Gastrocnemius medialis (tissue), 4 donors: ENCODE data around the gene NTM. TPM values are rescaled to one million over a fixed set of nuclear protein-coding genes. Genes with fewer than 3 reads are reported as not detected.

Experiments
- ATAC-seq, 2 donors: fragments of 150-250 bp; one replicate each; pipeline ENCODE4 v1.9.1; 2016
- DNase-seq, 2 donors: peaks; one replicate each; pipeline ENCODE4 v3.0.0-alpha.2; 2019
- H3K27ac ChIP-seq, 4 donors: fragments of 200-600 bp; sonication (generic); 1 replicate in 1 of 4; 2 replicates in 3 of 4; pipeline ENCODE4 v1.5.1; 2016 to 2018; ENCODE audit warnings: mild to moderate bottlenecking in 2 of 4, moderate library complexity in 1 of 4
- H3K27me3 ChIP-seq, 3 donors: fragments of 200-600 bp; sonication (generic) in 2 of 3; 1 replicate in 1 of 3; 2 replicates in 2 of 3; pipeline versions ENCODE4 v1.5.1 to v1.6.0; 2016 to 2019; ENCODE audit warnings: mild to moderate bottlenecking in 1 of 3, moderate library complexity in 1 of 3
- H3K36me3 ChIP-seq, 2 donors: fragments of 200-600 bp; sonication (generic) in 1 of 2; one replicate each; pipeline ENCODE4 v1.5.1; 2017 to 2018
- H3K4me1 ChIP-seq, 2 donors: fragments of 200-600 bp; sonication (generic) in 1 of 2; one replicate each; pipeline ENCODE4 v1.5.1; 2016 to 2017; ENCODE audit warnings: mild to moderate bottlenecking in 2 of 2
- H3K4me3 ChIP-seq, 4 donors: fragments of 200-600 bp; sonication (generic) in 3 of 4; 1 replicate in 1 of 4; 2 replicates in 3 of 4; pipeline ENCODE4 v1.5.1; 2016 to 2019; ENCODE audit warnings: mild to moderate bottlenecking in 2 of 4
- H3K9me3 ChIP-seq, 3 donors: fragments of 200-600 bp; sonication (generic) in 2 of 3; 1 replicate in 1 of 3; 2 replicates in 2 of 3; pipeline ENCODE4 v1.5.1; 2016 to 2019
- CTCF ChIP-seq, 5 experiments: fragments of 450-650 bp in 3 of 5; fragments of 200-600 bp in 2 of 5; sonication (generic) in 2 of 5; IDR thresholded peaks in 4 of 5; conservative IDR thresholded peaks in 1 of 5; 1 replicate in 4 of 5; 2 replicates in 1 of 5; pipeline ENCODE4 v1.5.1; 2016 to 2019; ENCODE audit warnings: antibody characterized with exemption in 5 of 5, mild to moderate bottlenecking in 3 of 5, moderate library complexity in 3 of 5
- POLR2A ChIP-seq, 2 donors: fragments of 450-650 bp; IDR thresholded peaks; one replicate each; pipeline ENCODE4 v1.6.1; 2017; ENCODE audit warnings: antibody characterized with exemption in 2 of 2, mild to moderate bottlenecking in 2 of 2, moderate library complexity in 2 of 2
- in situ Hi-C, 4 donors: fragments of 200-750 bp; cut with MboI; loops; one replicate each; pipeline versions ENCODE4 v1.15.0 to v1.8.0; 2017; ENCODE audit warnings: low sequenced_read_pairs in 4 of 4
- intact Hi-C: fragments of 100-400 bp; cut with DNase I; formaldehyde crosslinking; loops from one replicate; pipeline ENCODE4 v1.15.1; 2023; ENCODE audit warnings: low total_unique reads
- total RNA-seq, 4 donors: library from RNA; depleted of rRNA; stranded (reverse); fragments of >200 nt; gene quantifications; one replicate each; pipeline versions ENCODE4 v1.1.0 to v1.2.3, GENCODE V29; 2016

The NTM gene
- total RNA-seq, 4 donors from 2014 or later = 0.69 TPM; not detected in 3

GRCh38 chr11:131534611-131535010 lies 164.2 kb downstream of the NTM start:
- H3K4me1 ChIP-seq = no peaks in the 10 kb centered on the region
- in situ Hi-C loops (no loop called here), intact Hi-C loops (no loop called here)
- no peaks in the 10 kb centered on the region for H3K36me3 ChIP-seq
- H3K27ac ChIP-seq = no peak overlapping the region
- H3K4me3 ChIP-seq = no peak overlapping the region
- TF ChIP-seq POLR2A (IDR thresholded peaks at IDR 0.05) (no peak), CTCF (IDR thresholded peaks at IDR 0.05 in 4 of 5, conservative IDR thresholded peaks at IDR 0.05 in 1 of 5) (no peak)
- H3K27me3 ChIP-seq = peaks cover 0 to 3% (median 0%) of the 10 kb centered on the region in 3 donors
- no peak for ATAC-seq
- H3K9me3 ChIP-seq = no peaks in the 10 kb centered on the region
- no peak for DNase-seq

- TF ChIP-seq CTCF (IDR thresholded peaks at IDR 0.05 in 4 of 5, conservative IDR thresholded peaks at IDR 0.05 in 1 of 5) (no peak), POLR2A (IDR thresholded peaks at IDR 0.05) (no peak)
- intact Hi-C loops = no loop called here
- in situ Hi-C loops = no loop called here
- no peak for DNase-seq
- no peak for ATAC-seq
- Histone ChIP-seq H3K36me3 (no peaks in the 10 kb centered on the region), H3K4me1 (no peaks in the 10 kb centered on the region), H3K9me3 (no peaks in the 10 kb centered on the region), H3K27ac (no peak overlapping the region), H3K4me3 (no peak overlapping the region), H3K27me3 (peaks cover 0 to 3% (median 0%) of the 10 kb centered on the region in 3 donors)
Measured at GRCh38 chr11:131536159-131536558, 165.7 kb downstream of the NTM start.

GRCh38 chr11:131537196-131537595 lies 166.8 kb downstream of the NTM start:
- H3K36me3 ChIP-seq = no peaks in the 10 kb centered on the region
- no peak overlapping the region for H3K27ac ChIP-seq
- no peaks in the 10 kb centered on the region for H3K4me1 ChIP-seq
- intact Hi-C loops (no loop called here), in situ Hi-C loops (no loop called here)
- no peak for ATAC-seq
- H3K27me3 ChIP-seq = peaks cover 0 to 3% (median 0%) of the 10 kb centered on the region in 3 donors
- H3K4me3 ChIP-seq = no peak overlapping the region
- H3K9me3 ChIP-seq = no peaks in the 10 kb centered on the region
- DNase-seq = no peak
- TF ChIP-seq POLR2A (IDR thresholded peaks at IDR 0.05) = no peak
- TF ChIP-seq CTCF (IDR thresholded peaks at IDR 0.05 in 4 of 5, conservative IDR thresholded peaks at IDR 0.05 in 1 of 5) = no peak

- ATAC-seq = no peak
- intact Hi-C loops = no loop called here
- H3K27me3 ChIP-seq = peaks cover 0 to 3% (median 0%) of the 10 kb centered on the region in 3 donors
Measured at GRCh38 chr11:131537748-131538147, 167.3 kb downstream of the NTM start.

More at GRCh38 chr11:131537748-131538147, 167.3 kb downstream of the NTM start:
- Histone ChIP-seq H3K4me1 (no peaks in the 10 kb centered on the region), H3K27ac (no peak overlapping the region), H3K9me3 (no peaks in the 10 kb centered on the region), H3K36me3 (no peaks in the 10 kb centered on the region), H3K4me3 (no peak overlapping the region)
- no peak for TF ChIP-seq CTCF (IDR thresholded peaks at IDR 0.05 in 4 of 5, conservative IDR thresholded peaks at IDR 0.05 in 1 of 5)
- no peak for TF ChIP-seq POLR2A (IDR thresholded peaks at IDR 0.05)
- DNase-seq = no peak
- in situ Hi-C loops = no loop called here
